Body of pancreas (tissue), 4 donors: ENCODE data around the gene PAGE4. TPM values are rescaled to one million over a fixed set of nuclear protein-coding genes. Genes with fewer than 3 reads are reported as not detected.

ENCODE experiments used
- ATAC-seq: fragments of 150-250 bp; one replicate; pipeline ENCODE4 v1.9.1; 2016
- DNase-seq, 4 donors: peaks; one replicate each; pipeline ENCODE4 v3.0.0-alpha.2; 2019
- H3K27ac ChIP-seq, 4 donors: fragments of 200-600 bp; sonication (generic); 1 replicate in 3 of 4; 2 replicates in 1 of 4; pipeline versions ENCODE4 v1.5.1 to v1.6.1; 2016 to 2019; ENCODE audit warnings: mild to moderate bottlenecking in 1 of 4, mixed read lengths in 1 of 4, moderate library complexity in 1 of 4
- H3K27me3 ChIP-seq, 2 donors: fragments of 200-600 bp; sonication (generic); one replicate each; pipeline ENCODE4 v1.6.0; 2016; ENCODE audit warnings: mild to moderate bottlenecking in 1 of 2
- H3K36me3 ChIP-seq, 2 donors: fragments of 200-600 bp; sonication (generic); replicated peaks in 1 of 2; 2 replicates each; pipeline ENCODE4 v1.5.1; 2016; ENCODE audit warnings: low read depth in 2 of 2; ENCODE audit not compliant: insufficient read depth in 1 of 2
- H3K4me1 ChIP-seq: fragments of 200-600 bp; sonication (generic); one replicate; pipeline ENCODE4 v1.6.0; 2016
- H3K4me3 ChIP-seq, 2 donors: fragments of 200-600 bp; sonication (generic); 1 replicate in 1 of 2; 2 replicates in 1 of 2; pipeline ENCODE4 v1.5.1; 2016 to 2019
- H3K9me3 ChIP-seq, 3 donors: fragments of 200-600 bp; sonication (generic); 1 replicate in 2 of 3; 2 replicates in 1 of 3; pipeline ENCODE4 v1.5.1; 2016
- CTCF ChIP-seq, 7 experiments: fragments of 450-650 bp in 4 of 7; fragments of 200-600 bp in 3 of 7; sonication (generic) in 3 of 7; IDR thresholded peaks; one replicate each; pipeline ENCODE4 v1.5.1; 2016 to 2019; ENCODE audit warnings: antibody characterized with exemption in 7 of 7
- POLR2A ChIP-seq, 3 donors: fragments of 450-650 bp; IDR thresholded peaks; one replicate each; pipeline ENCODE4 v1.6.1; 2016; ENCODE audit warnings: antibody characterized with exemption in 3 of 3, mild to moderate bottlenecking in 2 of 3
- WGBS, 2 donors: methylation state at CpG; one replicate each; pipeline ENCODE4 v1.1.5; 2017; 5-methylcytosine and 5-hydroxymethylcytosine counted together
- intact Hi-C: fragments of 100-400 bp; cut with DNase I; formaldehyde crosslinking; loops from one replicate; pipeline ENCODE4 v1.15.1; 2023
- total RNA-seq, 2 donors: library from RNA; depleted of rRNA; stranded (reverse); fragments of >200 nt; gene quantifications; one replicate each; pipeline ENCODE4 v1.1.0, GENCODE V29; 2016

Gene PAGE4
- total RNA-seq, 2 donors from 2014 or later: not detected

DNA sequence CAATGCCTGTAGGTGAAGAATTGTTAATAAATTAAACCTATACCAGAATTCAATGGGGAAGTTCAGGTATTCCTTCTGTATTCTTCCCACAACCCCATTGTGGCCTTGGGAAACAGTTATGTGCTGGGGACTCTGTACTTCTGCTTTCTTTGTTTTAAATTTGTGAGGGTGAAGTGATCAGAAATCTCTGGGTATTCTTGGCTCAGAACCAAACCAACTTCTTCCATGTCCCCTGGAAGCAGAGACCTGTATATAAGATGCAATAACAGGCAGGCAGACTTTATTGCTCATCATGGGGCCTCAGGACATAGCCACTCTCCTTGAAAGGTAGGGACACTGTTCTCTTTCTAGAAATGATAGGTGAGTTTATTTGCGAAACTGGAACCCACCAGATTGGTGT is 30.4 kb downstream of the PAGE4 start:
- intact Hi-C loops: no loop called here
- ATAC-seq (no peak), DNase-seq (no peak)
- no peaks in the 10 kb centered on the region for H3K4me1 ChIP-seq
- no peaks in the 10 kb centered on the region for H3K27me3 ChIP-seq
- H3K27ac ChIP-seq: no peak overlapping the region
- H3K4me3 ChIP-seq: no peak overlapping the region
- no peak for TF ChIP-seq CTCF (IDR thresholded peaks at IDR 0.05)
- TF ChIP-seq POLR2A (IDR thresholded peaks at IDR 0.05): no peak
- no peaks in the 10 kb centered on the region for H3K36me3 ChIP-seq
- H3K9me3 ChIP-seq: no peaks in the 10 kb centered on the region
- 62 to 100% methylated on average over 1 of the region's 1 CpG for whole genome bisulfite sequencing, 2 donors

GRCh38 chrX:49860867-49861535 is 31.9 kb downstream of the PAGE4 start:
- no peak for ATAC-seq

GRCh38 chrX:49862093-49862492 is 33.0 kb downstream of the PAGE4 start:
- ATAC-seq (no peak), DNase-seq (no peak)
- Histone ChIP-seq H3K9me3 (no peaks in the 10 kb centered on the region), H3K4me1 (no peaks in the 10 kb centered on the region), H3K27me3 (no peaks in the 10 kb centered on the region), H3K4me3 (no peak overlapping the region), H3K36me3 (no peaks in the 10 kb centered on the region), H3K27ac (no peak overlapping the region)
- TF ChIP-seq POLR2A (IDR thresholded peaks at IDR 0.05): no peak
- TF ChIP-seq CTCF (IDR thresholded peaks at IDR 0.05): no peak
- intact Hi-C loops: no loop called here

More at GRCh38 chrX:49860867-49861535, 31.9 kb downstream of the PAGE4 start:
- WGBS, 2 donors: 36 to 43% methylated on average over 2 of the region's 2 CpGs
- H3K9me3 ChIP-seq: no peaks in the 10 kb centered on the region
- DNase-seq: no peak
- H3K4me1 ChIP-seq: no peaks in the 10 kb centered on the region
- no peak for TF ChIP-seq CTCF (IDR thresholded peaks at IDR 0.05)
- TF ChIP-seq POLR2A (IDR thresholded peaks at IDR 0.05): no peak
- no peak overlapping the region for H3K4me3 ChIP-seq
- intact Hi-C loops: no loop called here
- H3K36me3 ChIP-seq: no peaks in the 10 kb centered on the region
- H3K27me3 ChIP-seq: no peaks in the 10 kb centered on the region
- no peak overlapping the region for H3K27ac ChIP-seq

- no peaks in the 10 kb centered on the region for H3K27me3 ChIP-seq
- no peak for TF ChIP-seq CTCF (IDR thresholded peaks at IDR 0.05)
- no peak for TF ChIP-seq POLR2A (IDR thresholded peaks at IDR 0.05)
- WGBS, 2 donors: 39 to 44% methylated on average over 1 of the region's 1 CpG
These were observed 39.6 kb downstream of the PAGE4 start for GRCh38 chrX:49868739-49869138.

GRCh38 chrX:49876750-49877149 is 47.6 kb downstream of the PAGE4 start:
- H3K27me3 ChIP-seq: no peaks in the 10 kb centered on the region
- H3K27ac ChIP-seq: peak overlapping the region in 2 of 4 donors; percentile 83 to 85
- no peak overlapping the region for H3K4me3 ChIP-seq
- WGBS, 2 donors: 4 to 11% methylated on average over 3 of the region's 3 CpGs
- intact Hi-C loops: no loop called here
- H3K36me3 ChIP-seq: no peaks in the 10 kb centered on the region
- ATAC-seq: no peak
- no peaks in the 10 kb centered on the region for H3K9me3 ChIP-seq
- TF ChIP-seq POLR2A (IDR thresholded peaks at IDR 0.05) (no peak), CTCF (IDR thresholded peaks at IDR 0.05) (peak in 6 of 7 experiments; percentile 32 to 58 (median 44))
- peak in 3 of 4 donors; percentile 20 to 30 (median 28) for DNase-seq
- peaks cover 35% of the 10 kb centered on the region for H3K4me1 ChIP-seq

More at GRCh38 chrX:49868739-49869138, 39.6 kb downstream of the PAGE4 start:
- intact Hi-C loops: no loop called here
- H3K9me3 ChIP-seq: no peaks in the 10 kb centered on the region
- ATAC-seq (no peak), DNase-seq (no peak)
- H3K36me3 ChIP-seq: no peaks in the 10 kb centered on the region
- H3K27ac ChIP-seq: no peak overlapping the region
- no peaks in the 10 kb centered on the region for H3K4me1 ChIP-seq
- no peak overlapping the region for H3K4me3 ChIP-seq
